ENCODE data around the gene SLC66A1.

Gene SLC66A1

GRCh38 chr1:19352839-19353238, 40.7 kb downstream of the SLC66A1 start:
- Histone ChIP-seq H3K36me3 (ENCODE audit: insufficient read depth) (no peaks in the 10 kb centered on the region), H3K79me2 (ENCODE audit: insufficient read depth, low read depth) (no peaks in the 10 kb centered on the region), H3K27me3 (ENCODE audit: insufficient read depth, low read depth) (no peaks in the 10 kb centered on the region), H3K4me3 (IDR thresholded peaks at IDR 0.05; ENCODE audit: insufficient read depth, low read depth, low read length) (no peak overlapping the region), H2AFZ (ENCODE audit: low read depth) (no peak overlapping the region), H3K9ac (no peak overlapping the region), H3K4me1 (ENCODE audit: low read depth, poor library complexity, severe bottlenecking) (peaks cover 5% of the 10 kb centered on the region), H4K20me1 (ENCODE audit: insufficient read depth) (no peaks in the 10 kb centered on the region), H3K4me2 (no peak overlapping the region), H3K27ac (no peak overlapping the region)
- TF ChIP-seq CTCF (conservative IDR thresholded peaks at IDR 0.05; ENCODE audit: low read depth, low read length) = no peak

DNA sequence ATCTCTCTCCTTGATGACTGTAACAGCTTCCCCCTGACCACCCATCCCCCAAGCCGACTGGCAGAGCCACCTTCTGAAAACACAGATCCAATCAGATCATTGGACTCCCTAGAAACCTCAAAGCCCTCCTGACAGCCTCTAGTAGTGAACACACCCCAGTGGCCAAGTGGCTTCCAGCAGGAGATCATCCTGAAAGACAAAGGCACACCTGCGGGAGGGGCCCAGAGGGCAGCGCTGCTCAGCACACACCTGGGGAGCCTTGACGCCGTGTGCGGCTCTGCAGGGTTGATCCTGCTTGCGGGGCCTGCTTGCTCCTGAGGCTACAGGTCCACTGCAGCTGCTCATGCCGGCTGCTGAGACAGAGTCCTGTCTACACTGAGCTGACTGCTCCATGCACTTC, 41.5 kb downstream of the SLC66A1 start:
- H3K9ac ChIP-seq = no peak overlapping the region
- no peak overlapping the region for H2AFZ ChIP-seq (ENCODE audit: low read depth)
- H3K4me1 ChIP-seq (ENCODE audit: low read depth, poor library complexity, severe bottlenecking) = no peaks in the 10 kb centered on the region
- no peaks in the 10 kb centered on the region for H4K20me1 ChIP-seq (ENCODE audit: insufficient read depth)
- no peak overlapping the region for H3K27ac ChIP-seq
- no peak overlapping the region for H3K4me2 ChIP-seq
- no peak for TF ChIP-seq CTCF (conservative IDR thresholded peaks at IDR 0.05; ENCODE audit: low read depth, low read length)
- no peak overlapping the region for H3K4me3 ChIP-seq (IDR thresholded peaks at IDR 0.05; ENCODE audit: insufficient read depth, low read depth, low read length)
- H3K27me3 ChIP-seq (ENCODE audit: insufficient read depth, low read depth) = no peaks in the 10 kb centered on the region
- no peaks in the 10 kb centered on the region for H3K79me2 ChIP-seq (ENCODE audit: insufficient read depth, low read depth)
- H3K36me3 ChIP-seq (ENCODE audit: insufficient read depth) = no peaks in the 10 kb centered on the region

DNA sequence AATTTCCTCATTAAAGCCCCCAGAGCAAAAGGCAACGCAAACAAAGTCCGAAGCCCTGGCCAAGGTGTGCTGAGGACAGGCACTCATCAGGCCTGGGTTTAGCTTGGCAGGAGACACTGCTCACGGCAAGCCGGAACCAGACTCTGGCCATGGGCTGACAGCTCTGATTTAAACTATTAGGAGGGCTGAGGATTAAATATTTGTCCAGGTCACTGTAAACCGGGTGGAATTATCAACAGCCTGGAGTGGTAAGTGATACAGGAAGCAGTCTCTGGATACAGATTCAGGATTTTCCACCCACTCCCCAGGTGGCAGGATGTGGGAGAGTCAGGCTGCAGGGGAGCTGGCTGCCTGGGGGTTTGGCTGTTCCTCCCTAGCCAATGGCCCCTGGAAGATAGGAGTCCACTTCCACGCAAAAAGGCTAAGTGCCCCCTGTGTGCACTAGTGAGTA, 42.4 kb downstream of the SLC66A1 start:
- Histone ChIP-seq H3K27ac (no peak overlapping the region), H3K79me2 (ENCODE audit: insufficient read depth, low read depth) (no peaks in the 10 kb centered on the region), H3K36me3 (ENCODE audit: insufficient read depth) (no peaks in the 10 kb centered on the region), H4K20me1 (ENCODE audit: insufficient read depth) (no peaks in the 10 kb centered on the region), H3K4me1 (ENCODE audit: low read depth, poor library complexity, severe bottlenecking) (no peaks in the 10 kb centered on the region), H3K27me3 (ENCODE audit: insufficient read depth, low read depth) (no peaks in the 10 kb centered on the region), H3K4me2 (no peak overlapping the region), H3K9ac (no peak overlapping the region), H2AFZ (ENCODE audit: low read depth) (no peak overlapping the region), H3K4me3 (IDR thresholded peaks at IDR 0.05; ENCODE audit: insufficient read depth, low read depth, low read length) (no peak overlapping the region)
- no peak for TF ChIP-seq CTCF (conservative IDR thresholded peaks at IDR 0.05; ENCODE audit: low read depth, low read length)

GRCh38 chr1:19356266-19356665, 44.1 kb downstream of the SLC66A1 start:
- no peaks in the 10 kb centered on the region for H3K79me2 ChIP-seq (ENCODE audit: insufficient read depth, low read depth)
- no peak overlapping the region for H3K4me2 ChIP-seq
- no peaks in the 10 kb centered on the region for H4K20me1 ChIP-seq (ENCODE audit: insufficient read depth)
- H3K36me3 ChIP-seq (ENCODE audit: insufficient read depth) = no peaks in the 10 kb centered on the region
- no peak overlapping the region for H3K4me3 ChIP-seq (IDR thresholded peaks at IDR 0.05; ENCODE audit: insufficient read depth, low read depth, low read length)
- H3K27ac ChIP-seq = no peak overlapping the region
- no peak overlapping the region for H3K9ac ChIP-seq
- no peak overlapping the region for H2AFZ ChIP-seq (ENCODE audit: low read depth)
- no peak for TF ChIP-seq CTCF (conservative IDR thresholded peaks at IDR 0.05; ENCODE audit: low read depth, low read length)
- H3K4me1 ChIP-seq (ENCODE audit: low read depth, poor library complexity, severe bottlenecking) = no peaks in the 10 kb centered on the region
- H3K27me3 ChIP-seq (ENCODE audit: insufficient read depth, low read depth) = no peaks in the 10 kb centered on the region

Measured in KMS-11 (cell line).